ENCODE results near the gene CD14. TPM values are rescaled to one million over a fixed set of nuclear protein-coding genes. Genes with fewer than 3 reads are reported as not detected.
"Not testable (repeated sequence)": the region's sequence is repeated elsewhere in the genome, so short reads cannot be mapped to it uniquely, and the experiment has no call there.

Gene CD14
- total RNA-seq, 1 experiment from 2014 or later, result 0.13 TPM

- no peak overlapping the region for H3K18ac ChIP-seq (ENCODE audit: insufficient read length, low read depth, low read length)
- H3K79me2 ChIP-seq (ENCODE audit: insufficient read depth, low read length), result no peaks in the 10 kb centered on the region
- H2BK5ac ChIP-seq (ENCODE audit: insufficient read length, low read length), result no peak overlapping the region
- H3K4me2 ChIP-seq (ENCODE audit: insufficient read depth, insufficient read length, low read length), result no peak overlapping the region
- DNase-seq, result no peak
- no peaks in the 10 kb centered on the region for H3K9me3 ChIP-seq (ENCODE audit: control insufficient read depth, low read depth, low read length)
- H3K23me2 ChIP-seq (ENCODE audit: insufficient read length, low read depth, low read length, poor library complexity, severe bottlenecking), result no peaks in the 10 kb centered on the region
- H3K79me1 ChIP-seq (ENCODE audit: insufficient read depth, low read depth, low read length, poor library complexity, severe bottlenecking), result no peaks in the 10 kb centered on the region
- no peak overlapping the region for H4K8ac ChIP-seq (replicated peaks; ENCODE audit: insufficient read length, low read depth, low read length)
- no peaks in the 10 kb centered on the region for H3K27me3 Mint-ChIP-seq (ENCODE audit: low read depth)
- no peak overlapping the region for H4K5ac ChIP-seq (ENCODE audit: insufficient read length, low read depth, low read length)
- no peak overlapping the region for H4K91ac ChIP-seq (ENCODE audit: insufficient read length, low read depth, low read length)
- H3K4me1 ChIP-seq (ENCODE audit: insufficient read depth, low read length), result no peaks in the 10 kb centered on the region
- H2AFZ ChIP-seq (ENCODE audit: low read length), result no peak overlapping the region
- H3K36me3 Mint-ChIP-seq (ENCODE audit: insufficient read depth in 1 of 3, low read depth in 3 of 3), result peaks cover 26 to 81% (median 54%) of the 10 kb centered on the region in 3 experiments; a peak in 6 of 7 replicates
- no peak overlapping the region for H3K56ac ChIP-seq (ENCODE audit: insufficient read length, low read depth, low read length)
- H2BK15ac ChIP-seq (ENCODE audit: low read depth, low read length), result no peak overlapping the region
- no peaks in the 10 kb centered on the region for H3K9me3 Mint-ChIP-seq
- H4K20me1 ChIP-seq (ENCODE audit: control insufficient read depth, insufficient read depth, insufficient read length), result no peaks in the 10 kb centered on the region
- H2BK120ac ChIP-seq (ENCODE audit: low read depth, low read length, poor library complexity, severe bottlenecking), result no peak overlapping the region
- H3K27ac Mint-ChIP-seq, result peak overlapping the region in 2 of 3 experiments; percentile 2 to 21; a peak in 3 of 7 replicates
- H3T11ph ChIP-seq (ENCODE audit: low read length), result no peak overlapping the region
- H3K27me3 ChIP-seq (ENCODE audit: insufficient read depth, low read length), result no peaks in the 10 kb centered on the region
- no peak overlapping the region for H3K4ac ChIP-seq (ENCODE audit: low read depth, low read length)
- H2BK20ac ChIP-seq (ENCODE audit: low read depth, low read length, poor library complexity, severe bottlenecking), result no peak overlapping the region
- H3K4me1 Mint-ChIP-seq, result peaks cover 0 to 6% of the 10 kb centered on the region in 2 experiments; a peak in 2 of 4 replicates
- H3K27ac ChIP-seq (ENCODE audit: insufficient read length, low read depth, low read length), result no peak overlapping the region
- no peak overlapping the region for H2BK12ac ChIP-seq (ENCODE audit: insufficient read length, low read depth, low read length)
- H2AK5ac ChIP-seq (ENCODE audit: insufficient read length, low read length), result no peak overlapping the region
- H3K9ac ChIP-seq (ENCODE audit: extremely low read depth, insufficient read length, low read length), result no peak overlapping the region
- no peak overlapping the region for H3K4me3 Mint-ChIP-seq
- no peak for TF ChIP-seq CTCF (conservative IDR thresholded peaks at IDR 0.05)
- H3K14ac ChIP-seq (ENCODE audit: insufficient read depth, low read length), result no peak overlapping the region
- H3K23ac ChIP-seq (ENCODE audit: insufficient read length, low read depth, low read length), result no peak overlapping the region
- no CpG with 5 or more reads among the region's 7 CpGs for WGBS (ENCODE audit: extremely low coverage, insufficient read length, low lambda C conversion rate)
Measured at GRCh38 chr5:140671472-140672125, 38.6 kb upstream of the CD14 start.

- H3K27ac Mint-ChIP-seq; H3K27me3 Mint-ChIP-seq (ENCODE audit: low read depth); H2BK15ac ChIP-seq (ENCODE audit: low read depth, low read length); H3K4me2 ChIP-seq (ENCODE audit: insufficient read depth, insufficient read length, low read length); H2BK120ac ChIP-seq (ENCODE audit: low read depth, low read length, poor library complexity, severe bottlenecking); H2AK5ac ChIP-seq (ENCODE audit: insufficient read length, low read length); H3K4me1 Mint-ChIP-seq; H3K14ac ChIP-seq (ENCODE audit: insufficient read depth, low read length); H3K9me3 ChIP-seq (ENCODE audit: control insufficient read depth, low read depth, low read length); H3K23me2 ChIP-seq (ENCODE audit: insufficient read length, low read depth, low read length, poor library complexity, severe bottlenecking); H3K9me3 Mint-ChIP-seq; H3K56ac ChIP-seq (ENCODE audit: insufficient read length, low read depth, low read length); DNase-seq; H3K18ac ChIP-seq (ENCODE audit: insufficient read length, low read depth, low read length); H3K79me1 ChIP-seq (ENCODE audit: insufficient read depth, low read depth, low read length, poor library complexity, severe bottlenecking); H3K4me1 ChIP-seq (ENCODE audit: insufficient read depth, low read length); H3K9ac ChIP-seq (ENCODE audit: extremely low read depth, insufficient read length, low read length); H3T11ph ChIP-seq (ENCODE audit: low read length); H4K8ac ChIP-seq (replicated peaks; ENCODE audit: insufficient read length, low read depth, low read length); H3K4ac ChIP-seq (ENCODE audit: low read depth, low read length); H3K27ac ChIP-seq (ENCODE audit: insufficient read length, low read depth, low read length); H2AFZ ChIP-seq (ENCODE audit: low read length); H3K4me3 Mint-ChIP-seq; H4K91ac ChIP-seq (ENCODE audit: insufficient read length, low read depth, low read length); H2BK5ac ChIP-seq (ENCODE audit: insufficient read length, low read length); H2BK12ac ChIP-seq (ENCODE audit: insufficient read length, low read depth, low read length); H2BK20ac ChIP-seq (ENCODE audit: low read depth, low read length, poor library complexity, severe bottlenecking); H4K20me1 ChIP-seq (ENCODE audit: control insufficient read depth, insufficient read depth, insufficient read length); H3K23ac ChIP-seq (ENCODE audit: insufficient read length, low read depth, low read length); H4K5ac ChIP-seq (ENCODE audit: insufficient read length, low read depth, low read length); H3K27me3 ChIP-seq (ENCODE audit: insufficient read depth, low read length); H3K79me2 ChIP-seq (ENCODE audit: insufficient read depth, low read length): not testable (repeated sequence)
- WGBS (ENCODE audit: extremely low coverage, insufficient read length, low lambda C conversion rate), result no CpG with 5 or more reads among the region's 4 CpGs
- peaks cover 24 to 79% (median 53%) of the 10 kb centered on the region in 3 experiments; a peak in 6 of 7 replicates for H3K36me3 Mint-ChIP-seq (ENCODE audit: insufficient read depth in 1 of 3, low read depth in 3 of 3)
Measured at GRCh38 chr5:140671035-140671434, 38.1 kb upstream of the CD14 start.

All from H9 (cell line).